NCI-H187 treated with DMSO at 0.1 percent for 48 hours (cell line): ENCODE data around the gene FAM237A.

Source experiments
- DNase-seq: peaks from one replicate; lab custom pipeline; 2025; lab: John Stamatoyannopoulos, UW

The FAM237A gene

DNA sequence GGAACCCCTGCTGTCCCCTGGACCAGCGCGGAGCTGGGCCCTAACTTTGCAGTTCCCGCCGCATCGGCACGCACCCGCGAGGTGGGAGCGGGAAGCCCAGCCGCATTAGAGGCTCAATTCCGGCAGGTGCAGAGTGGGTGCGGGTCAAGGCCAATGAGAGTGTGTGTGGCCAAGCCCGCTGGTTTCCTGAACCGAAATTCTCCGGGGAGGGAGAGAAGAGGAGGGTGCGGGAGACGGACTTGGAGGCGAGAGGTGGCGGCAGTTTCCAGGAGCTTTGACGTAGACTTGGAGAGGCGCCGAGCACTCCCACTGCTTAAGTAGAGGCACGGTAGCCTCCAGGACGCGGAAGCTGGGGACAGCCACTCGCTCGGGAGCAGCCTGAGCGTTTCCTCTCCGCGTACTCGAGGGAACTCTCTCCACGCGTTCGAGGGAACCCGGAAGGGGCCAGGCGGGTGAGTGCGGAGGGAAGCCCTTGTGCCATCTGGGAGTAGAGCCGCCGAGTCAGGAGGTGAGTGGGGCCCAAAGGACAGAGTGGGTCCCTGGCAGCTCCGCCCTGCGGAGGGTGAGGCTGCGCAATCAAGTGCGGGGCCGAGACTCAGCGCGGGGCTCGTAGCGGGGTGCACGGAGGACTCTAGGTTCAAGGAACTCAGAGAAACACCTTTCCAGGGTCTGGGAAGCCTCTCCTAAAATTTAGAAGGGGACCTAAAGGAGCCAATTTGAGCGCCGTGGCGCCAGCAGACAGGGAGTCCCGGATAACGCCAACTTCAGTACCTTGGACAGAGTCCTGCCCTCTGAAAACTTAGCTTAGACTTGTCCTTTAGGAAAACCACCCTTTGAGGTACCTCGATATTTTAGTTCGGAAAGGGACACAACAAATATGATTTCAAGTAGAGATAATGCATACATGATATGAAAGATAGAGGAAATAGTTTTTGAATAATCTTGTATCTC is at the start of gene FAM237A:
TSS of gene FAM237A (plus strand) at position 413 of the 951 bp plus-strand sequence. CDS start 1,750 bp downstream, outside the sequence.
- no peak for DNase-seq

DNA sequence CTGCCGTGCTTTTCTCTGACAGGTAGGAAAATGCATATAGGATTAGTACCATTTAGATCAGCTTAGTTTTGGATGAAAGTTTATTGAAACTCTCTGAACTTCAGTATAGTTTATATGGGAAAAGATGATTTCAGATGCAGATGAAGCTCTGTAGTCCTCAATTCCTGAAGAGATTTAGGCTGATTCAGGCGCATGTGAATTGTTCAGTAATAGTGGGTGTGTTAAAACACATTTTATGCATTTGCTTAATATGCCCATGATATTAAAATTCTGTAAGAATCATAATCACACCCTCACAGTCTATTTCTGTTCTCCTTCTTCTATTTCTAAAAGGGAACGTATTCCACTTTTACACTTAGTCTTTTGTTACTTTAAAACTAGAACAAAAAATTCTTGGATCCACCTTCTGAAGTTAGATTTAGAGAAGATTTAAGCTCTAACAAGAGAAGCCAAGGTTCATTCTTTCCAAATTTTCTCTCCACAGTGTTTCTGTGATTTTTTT is 44.5 kb upstream of the FAM237A start:
- no peak for DNase-seq

DNA sequence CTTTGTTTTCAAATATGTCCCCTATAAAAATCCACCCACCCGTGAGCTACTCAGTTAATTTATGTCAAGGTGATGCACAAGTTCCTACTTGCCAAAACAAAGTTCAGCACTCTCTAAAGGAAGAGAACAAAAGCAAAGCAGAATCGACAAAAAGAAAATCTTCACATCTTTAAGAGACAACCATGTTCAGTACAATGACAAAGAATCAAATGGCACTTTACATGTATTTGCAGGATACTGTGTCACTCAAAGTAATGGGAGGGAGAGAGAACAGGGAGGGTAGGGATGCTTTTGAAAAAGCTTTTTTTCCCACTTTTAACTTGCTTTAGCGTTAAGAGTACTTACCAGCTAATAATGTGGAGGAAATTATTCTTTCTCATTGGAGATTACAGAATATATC is 39.0 kb upstream of the FAM237A start:
- no peak for DNase-seq

DNA sequence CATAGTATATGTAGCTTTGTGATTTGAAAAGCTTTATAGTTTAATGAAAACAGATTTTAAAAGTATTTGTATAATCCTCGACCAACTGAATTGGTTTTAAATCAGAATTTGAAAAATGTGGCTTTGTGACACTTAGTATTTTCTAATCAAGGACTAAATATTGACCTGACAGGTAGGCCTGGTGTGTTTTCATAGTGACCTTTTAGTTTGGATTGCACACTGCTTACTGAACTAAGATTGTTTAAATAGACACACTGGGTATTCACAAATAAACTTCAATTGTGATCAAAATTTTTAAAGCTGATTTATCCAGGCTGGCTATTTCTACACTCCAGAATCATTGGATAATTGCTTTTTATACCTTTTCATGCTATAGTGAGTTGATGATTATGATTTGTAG is 31.8 kb upstream of the FAM237A start:
- DNase-seq, result no peak

DNA sequence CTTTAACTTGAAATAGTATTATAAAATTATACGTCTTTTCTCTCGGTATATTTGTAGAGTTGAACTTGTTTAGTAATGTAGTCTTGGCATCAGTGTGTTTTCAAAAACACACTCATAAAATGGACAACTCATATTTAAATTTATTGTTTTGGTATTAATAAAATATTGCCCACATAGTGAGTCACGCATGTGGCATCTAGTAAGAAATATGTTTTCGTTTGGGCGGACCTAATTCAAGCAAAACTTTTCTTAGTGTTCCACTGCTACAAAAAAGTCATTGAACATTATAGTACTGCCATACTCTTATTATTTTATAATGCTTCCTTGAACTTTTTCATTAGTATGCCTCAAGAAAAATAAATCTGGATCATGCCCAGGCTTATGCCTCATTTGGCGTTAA is 31.1 kb upstream of the FAM237A start:
- no peak for DNase-seq

DNA sequence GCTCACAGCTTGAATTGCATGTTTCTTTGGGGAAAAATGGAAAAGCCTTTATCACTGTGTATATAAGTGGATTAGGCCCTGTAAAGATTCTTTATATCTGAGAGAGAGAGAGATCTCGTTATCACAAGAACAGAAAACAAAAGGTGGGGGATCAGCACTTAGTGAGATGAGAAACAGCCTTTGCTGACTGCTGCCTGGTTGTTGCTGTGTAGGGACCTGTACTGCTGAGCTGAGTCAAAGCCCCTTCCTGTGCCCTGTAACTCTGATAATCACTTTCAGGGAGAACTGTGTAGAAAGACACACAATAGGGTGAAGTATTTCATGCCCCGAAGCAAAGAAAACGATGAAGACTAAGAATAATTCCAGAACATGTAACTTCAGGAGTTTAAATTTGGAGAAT is 30.6 kb upstream of the FAM237A start:
- DNase-seq, result no peak

DNA sequence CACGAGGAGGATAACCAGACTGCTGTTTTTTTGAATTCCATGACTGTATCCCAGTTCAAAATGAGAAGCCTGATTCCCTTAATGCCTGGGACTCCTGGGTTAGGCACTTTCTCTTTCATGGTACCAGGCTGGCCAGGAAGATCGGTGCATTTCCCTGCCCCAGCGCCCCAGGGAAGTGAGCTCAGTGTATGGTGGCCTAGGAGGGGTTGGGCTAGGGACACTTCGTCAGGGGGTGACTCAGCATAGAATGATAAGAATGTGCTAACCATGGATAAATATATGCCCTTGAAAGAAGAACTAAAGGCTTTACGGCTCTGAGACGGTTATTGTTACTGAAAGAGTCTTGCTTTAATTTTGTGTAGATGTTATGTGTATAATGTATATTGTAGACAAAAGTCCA is 27.5 kb upstream of the FAM237A start:
- no peak for DNase-seq

DNA sequence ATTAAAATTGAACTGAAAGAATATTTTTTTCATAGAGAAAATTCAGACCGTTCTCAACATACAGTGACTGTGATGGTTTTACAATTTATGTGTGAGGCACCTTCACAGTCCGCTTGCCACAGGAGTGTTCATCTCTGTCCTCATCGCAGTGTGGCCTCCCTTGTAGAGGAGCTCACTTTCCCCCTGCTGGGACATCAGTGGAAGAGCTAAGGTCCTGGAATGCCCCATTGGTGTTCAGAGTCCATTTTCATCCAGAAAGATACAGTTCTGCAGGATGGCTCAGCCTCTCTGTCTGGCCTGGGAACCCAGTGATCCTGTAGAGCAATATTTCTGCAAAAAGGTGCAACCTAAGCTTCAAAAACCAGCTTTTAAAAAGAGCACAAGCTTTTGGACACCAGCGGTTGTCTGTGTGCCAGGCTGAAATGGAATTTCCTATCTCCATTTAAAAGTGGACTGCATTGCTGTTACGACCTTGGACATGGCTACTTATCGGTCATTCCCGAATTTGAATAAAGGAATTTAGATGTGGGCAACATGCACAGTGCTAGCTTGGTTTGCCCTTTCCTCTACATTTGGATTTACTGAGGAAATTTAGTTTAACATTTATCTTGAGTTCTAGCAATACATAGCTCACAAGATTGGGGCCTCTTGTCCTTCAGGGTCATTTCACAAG is 26.7 kb upstream of the FAM237A start:
- no peak for DNase-seq

DNA sequence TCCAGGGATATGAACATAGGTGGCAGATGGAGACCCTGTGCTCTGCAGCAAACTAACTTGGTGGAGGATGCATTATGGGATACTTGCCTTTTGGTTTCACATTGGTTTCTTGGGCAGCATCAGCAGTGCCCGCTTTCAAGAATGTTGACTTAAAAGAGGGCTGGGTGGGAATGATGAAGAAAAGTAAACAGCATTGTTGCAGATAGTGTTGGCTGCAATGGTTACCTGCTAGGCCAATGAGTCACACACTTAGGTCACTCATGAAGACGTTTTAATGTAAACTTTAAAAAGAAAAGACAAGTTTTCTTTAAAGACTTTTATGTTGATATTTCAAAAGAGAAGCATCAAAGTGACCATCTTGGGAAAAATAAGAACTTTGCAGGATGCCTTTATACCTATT is 26.1 kb upstream of the FAM237A start:
- DNase-seq, result no peak

DNA sequence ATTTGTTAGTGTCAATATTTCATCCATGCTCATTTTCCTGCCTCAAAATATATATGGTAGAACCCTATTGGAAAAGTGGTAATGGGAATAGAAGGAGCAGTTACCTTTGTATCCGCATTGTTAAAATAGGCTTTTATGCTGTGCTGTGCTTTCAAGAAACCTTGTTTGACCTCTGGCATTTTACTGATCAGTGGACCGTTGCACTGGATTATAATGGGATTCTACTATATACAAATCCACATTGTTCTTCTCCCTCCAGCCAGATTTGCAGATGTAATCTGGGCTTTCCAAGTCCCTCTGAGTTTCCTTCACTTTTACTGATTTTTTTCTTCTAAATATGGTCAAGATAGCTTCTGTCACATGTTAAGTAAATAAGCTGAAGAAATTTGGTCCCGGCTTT is 23.3 kb upstream of the FAM237A start:
- DNase-seq, result no peak

DNA sequence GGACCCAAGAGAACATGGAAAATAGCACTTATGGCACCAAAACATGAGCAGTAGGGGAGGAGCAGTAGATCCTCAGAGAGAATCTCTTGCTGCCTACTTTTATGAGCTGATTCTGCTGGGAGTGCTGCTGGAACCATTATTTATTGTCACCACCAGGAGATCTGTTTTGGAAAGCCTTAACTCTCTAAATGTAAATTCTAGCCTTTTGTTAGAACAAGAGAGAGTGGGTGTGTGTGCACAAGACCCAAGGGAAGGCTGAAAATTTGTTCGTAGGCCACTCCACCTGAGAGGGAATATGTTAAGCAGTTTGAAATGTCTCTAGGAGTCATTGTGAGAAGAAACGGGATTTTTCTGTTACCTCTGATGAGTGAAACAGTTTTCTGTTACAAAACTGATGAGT is 16.2 kb upstream of the FAM237A start:
- no peak for DNase-seq

DNA sequence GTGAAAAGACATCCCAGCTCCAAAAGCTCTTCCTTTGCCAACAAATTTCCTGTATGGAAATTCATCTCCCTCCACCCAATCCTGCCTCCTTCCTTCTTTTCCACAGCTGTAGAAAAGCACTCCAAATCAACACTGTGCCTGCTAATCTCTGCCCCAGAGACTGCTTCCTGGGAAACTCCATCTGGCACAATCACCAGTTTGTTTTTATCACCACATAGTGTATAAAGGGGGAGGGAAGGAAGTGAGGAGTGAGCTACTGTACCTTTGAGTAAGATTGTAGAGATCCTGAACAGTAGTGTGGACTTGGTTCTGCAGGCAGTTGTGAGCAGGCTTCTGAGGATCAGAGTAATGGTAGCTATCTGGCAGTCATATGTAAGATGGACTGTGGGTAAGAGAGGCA is 14.7 kb upstream of the FAM237A start:
- no peak for DNase-seq

DNA sequence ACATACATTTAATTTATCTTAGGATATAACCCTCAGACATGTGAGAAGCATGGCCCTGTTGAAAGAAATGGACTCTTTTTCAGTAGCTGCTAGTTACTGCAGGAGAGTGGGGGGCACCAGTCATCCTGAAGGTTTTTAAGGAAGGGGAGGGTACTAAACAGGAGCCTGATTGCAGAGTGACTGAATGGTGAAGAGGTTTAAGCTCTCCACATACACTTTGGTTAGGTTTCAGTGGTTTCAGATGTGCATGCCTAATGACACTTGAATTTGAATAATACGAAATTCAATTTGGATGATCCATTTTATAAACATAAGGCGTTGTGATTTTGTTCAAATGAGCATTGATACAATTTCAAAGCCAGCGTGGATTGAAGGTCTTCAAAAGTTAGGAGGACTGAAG is 10.9 kb upstream of the FAM237A start:
- no peak for DNase-seq

DNA sequence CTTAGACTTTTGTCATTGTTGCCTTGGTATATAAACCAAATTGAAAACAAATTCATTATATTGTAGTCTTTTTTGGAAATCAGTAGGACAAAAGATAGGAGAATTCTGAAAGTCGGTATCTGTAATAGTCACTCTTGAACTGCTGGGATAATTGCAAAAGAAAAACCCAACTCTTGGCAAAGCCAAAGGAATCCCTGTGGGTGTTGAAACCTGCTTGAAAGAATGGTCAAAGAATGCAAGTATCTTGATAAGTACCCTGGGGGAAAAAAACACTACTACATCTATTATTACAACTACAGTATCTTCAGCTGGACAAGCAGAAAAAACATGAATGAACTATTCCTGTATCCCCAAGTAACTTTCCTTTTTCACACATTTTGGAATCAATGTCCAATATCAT is 7.3 kb upstream of the FAM237A start:
- no peak for DNase-seq

DNA sequence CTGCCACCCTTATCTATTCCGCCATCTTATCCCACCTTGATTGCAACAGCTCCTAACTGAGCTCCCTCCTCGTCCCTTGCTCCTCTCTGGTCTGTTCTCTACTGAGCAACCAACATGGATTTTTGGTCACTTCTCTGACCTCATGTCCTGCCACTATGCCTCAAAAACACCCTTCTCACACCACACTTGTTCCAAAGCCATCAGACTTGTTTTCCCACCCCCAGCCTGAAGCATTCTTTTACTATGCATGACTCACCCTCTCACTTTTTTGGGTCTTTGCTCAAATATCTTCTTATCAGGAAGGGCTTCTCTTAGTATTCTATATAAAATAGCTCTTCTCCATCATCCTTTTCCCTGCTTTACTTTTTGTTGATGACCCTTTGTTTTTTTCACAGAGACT is 2.7 kb upstream of the FAM237A start:
- DNase-seq, result no peak

DNA sequence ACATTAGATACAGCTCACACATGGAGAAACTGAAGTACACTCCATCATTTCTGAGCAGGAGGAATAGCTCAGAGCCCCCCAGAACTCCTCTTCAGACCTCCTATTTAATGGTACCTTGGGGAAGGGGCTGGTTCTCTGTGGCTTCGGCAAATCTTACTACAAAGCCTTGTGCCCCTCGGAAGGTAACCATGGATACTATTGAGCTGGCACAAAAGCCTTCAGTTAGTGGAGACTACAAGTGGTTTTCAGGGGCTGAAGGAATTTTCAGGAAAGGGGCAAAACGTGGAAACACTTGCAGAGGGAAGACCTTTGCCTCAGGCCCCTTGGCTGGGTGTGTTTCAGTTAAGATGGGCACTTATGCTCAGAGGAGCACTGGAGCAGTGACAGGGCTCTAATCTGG is 1.1 kb upstream of the FAM237A start:
- no peak for DNase-seq

DNA sequence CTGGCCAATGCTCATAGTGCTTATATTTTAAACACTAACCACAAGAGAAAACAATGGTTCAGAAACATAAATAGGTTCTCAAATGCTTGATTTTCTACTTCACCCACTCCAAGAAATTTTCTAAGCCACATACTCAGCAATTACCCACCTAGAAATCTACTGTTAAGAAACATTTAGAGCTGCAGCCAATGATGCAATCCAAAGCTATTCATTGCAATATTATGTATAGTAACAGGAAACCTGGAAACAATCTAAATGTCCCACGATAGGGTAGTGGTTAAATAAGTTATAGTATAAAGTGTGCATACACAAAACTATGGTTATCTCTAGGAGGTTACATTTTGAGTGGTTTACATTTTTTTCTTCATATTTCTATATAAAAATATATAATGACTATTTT is 5.7 kb downstream of the FAM237A start:
- no peak for DNase-seq

DNA sequence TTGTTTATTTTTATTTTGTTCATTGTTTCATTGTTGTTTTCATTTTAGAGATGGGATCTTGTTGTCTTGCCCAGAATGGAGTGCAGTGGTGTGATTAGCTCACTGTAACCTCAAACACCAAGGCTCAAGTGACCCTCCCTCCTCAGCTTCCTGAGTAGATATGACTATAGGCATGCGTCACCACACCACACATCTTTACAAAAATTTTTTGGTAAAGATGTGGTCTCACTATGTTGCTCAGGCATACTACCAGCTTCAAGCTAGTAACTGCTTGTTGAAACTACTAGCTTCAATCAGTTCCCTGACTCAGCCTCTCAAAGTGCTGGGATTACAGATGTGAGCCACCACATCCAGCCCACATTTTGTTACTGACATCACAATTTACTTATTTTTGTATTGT is 14.8 kb downstream of the FAM237A start:
- no peak for DNase-seq

DNA sequence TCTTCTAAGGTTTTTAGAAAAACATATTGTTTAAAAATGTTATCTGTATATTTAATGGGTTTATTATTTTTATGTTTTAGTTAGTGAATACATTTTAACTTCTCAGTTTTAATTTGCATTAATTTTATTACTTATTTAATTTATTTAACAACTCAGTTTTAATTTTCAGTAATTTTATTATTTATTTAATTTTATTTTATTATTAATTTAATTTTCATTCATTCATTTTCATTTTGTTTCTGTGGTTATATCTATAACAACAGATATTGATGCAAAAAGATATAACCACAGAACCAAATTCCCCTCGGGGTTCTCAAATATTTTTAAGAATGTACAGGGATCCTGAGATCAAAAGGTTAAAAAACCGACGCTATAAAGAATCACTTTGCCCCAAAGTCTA is 23.0 kb downstream of the FAM237A start:
- DNase-seq, result no peak

DNA sequence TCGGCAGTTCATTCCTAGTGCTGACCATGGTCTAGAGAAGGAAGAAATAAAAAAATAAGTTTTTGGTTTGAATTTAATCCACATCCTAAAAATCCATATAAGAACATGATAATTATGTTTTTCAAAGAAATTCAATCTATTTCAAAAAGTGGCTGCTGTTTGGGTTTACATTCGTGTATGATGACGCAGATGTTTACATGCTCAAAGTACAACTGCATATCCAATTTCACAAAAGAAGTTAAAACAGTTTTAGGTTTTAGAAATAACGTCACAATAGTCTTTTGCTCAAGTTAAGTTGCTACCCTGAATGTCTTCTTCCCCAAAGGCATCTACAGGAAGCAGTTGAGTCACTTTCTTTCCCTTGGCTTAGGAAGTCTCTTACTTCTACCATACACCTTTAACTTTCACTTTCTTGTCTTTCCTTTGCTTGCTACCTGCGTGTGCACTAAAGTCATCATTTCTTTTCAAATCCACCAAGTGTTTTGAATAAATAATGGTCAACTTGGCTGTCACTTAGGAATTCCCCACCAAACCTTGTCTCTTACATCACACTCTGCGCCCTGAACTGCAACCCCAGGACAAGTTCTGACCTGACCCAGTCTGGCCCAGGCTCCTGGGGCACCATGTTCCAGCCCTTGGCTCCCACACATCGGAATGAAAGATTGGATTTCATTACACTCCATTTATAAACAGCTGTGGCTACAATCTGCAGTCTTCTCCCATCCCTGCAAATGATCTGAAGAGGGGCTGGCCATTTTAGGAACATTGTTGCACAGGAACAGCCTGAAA is 28.4 kb downstream of the FAM237A start:
- no peak for DNase-seq

DNA sequence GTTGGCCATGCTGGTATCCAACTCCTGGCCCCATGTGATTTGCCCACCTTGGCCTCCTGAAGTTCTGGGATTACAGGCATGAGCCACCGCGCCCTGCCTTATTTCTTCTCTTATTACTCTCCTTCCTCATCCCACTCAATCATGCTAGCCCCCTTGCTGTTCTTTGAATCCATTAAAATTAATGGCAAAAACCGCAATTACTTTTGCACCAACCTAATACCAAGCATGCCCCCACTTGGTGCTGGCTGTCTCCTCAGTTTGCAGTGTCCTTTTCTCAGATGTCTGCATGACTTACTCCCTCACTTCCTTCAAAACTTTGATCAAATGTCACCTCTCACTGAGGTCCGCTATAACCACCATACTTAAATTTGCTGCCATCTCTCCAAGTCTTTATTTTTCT is 41.3 kb downstream of the FAM237A start:
- DNase-seq, result no peak

DNA sequence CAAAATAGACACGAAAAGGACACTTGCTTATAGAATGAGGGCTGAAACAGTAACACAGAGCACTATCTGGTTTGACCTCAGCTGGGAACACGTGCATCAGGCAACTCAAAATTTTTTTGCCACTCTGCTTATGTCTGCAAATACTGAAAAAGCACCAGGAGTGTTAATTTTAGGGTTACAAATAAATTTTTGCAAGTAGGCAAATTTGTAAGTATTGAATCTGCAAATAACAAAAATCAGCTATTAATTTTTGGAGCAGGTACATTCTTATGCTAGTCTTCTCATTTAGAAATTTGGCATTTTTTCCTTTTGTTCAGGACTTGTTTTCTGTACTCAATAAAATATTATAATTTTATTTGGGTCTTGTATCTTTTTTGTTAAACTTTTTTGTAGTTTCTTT is 46.2 kb downstream of the FAM237A start:
- no peak for DNase-seq

DNA sequence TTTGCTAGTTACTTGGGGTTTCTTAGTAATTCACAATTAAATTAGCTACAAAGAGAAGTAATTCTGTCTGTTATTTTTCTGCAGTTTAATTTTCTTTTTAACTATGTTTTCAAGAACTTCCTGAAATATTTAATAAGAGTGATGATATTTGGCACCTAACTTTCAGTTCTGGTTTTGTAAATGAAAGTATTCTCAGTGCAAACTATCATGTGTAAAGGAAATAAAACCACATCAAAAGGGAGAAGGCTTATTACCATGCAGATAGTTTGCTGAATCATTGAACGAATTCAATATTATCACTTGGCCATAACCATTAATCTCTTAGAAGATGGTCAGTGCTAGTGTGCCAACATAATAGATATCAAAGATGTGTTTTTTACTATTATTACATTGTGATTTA is 46.7 kb downstream of the FAM237A start:
- no peak for DNase-seq
